A549 (cell line): Measurements from ENCODE around the gene AHCYL2. TPM values are rescaled to one million over a fixed set of nuclear protein-coding genes. Genes with fewer than 3 reads are reported as not detected.

Source experiments
- ATAC-seq, 2 experiments: fragments of 200-7000 bp in 1 of 2; fragments of >200 bp in 1 of 2; cut with Nextera tagmentation in 1 of 2; cut with Tn5 transposase in 1 of 2; 3 replicates each; pipeline versions ENCODE4 v1.8.0 to v1.9.1; 2018 to 2020; ENCODE audit warnings: mild to moderate bottlenecking in 1 of 2, moderate library complexity in 1 of 2
- CTCF ChIA-PET: fragments of 300-600 bp; sonication (Branson Sonifier 250); formaldehyde crosslinking; extraction: SDS; loops from one replicate; lab custom pipeline; 2021; ENCODE audit warnings: antibody characterized with exemption, inconsistent platforms; lab: Yijun Ruan, JAX
- POLR2A ChIA-PET: fragments of 350-600 bp; formaldehyde crosslinking; extraction: SDS; loops from one replicate; lab custom pipeline; 2021; ENCODE audit warnings: antibody characterized with exemption, inconsistent platforms; lab: Yijun Ruan, JAX
- DNase-seq, 2 experiments: peaks; one replicate each; pipeline versions ENCODE4 v3.0.0 to v3.0.0-alpha.2; 2011 to 2016; ENCODE audit warnings: low read depth in 1 of 2, low spot score in 1 of 2
- FAIRE-seq: peaks from 2 replicates; lab custom pipeline; 2011; peaks lifted over from hg19 to GRCh38; lab: Jason Lieb, UNC
- H3K27ac ChIP-seq, 2 experiments: fragments of >200 bp; sonication (Bioruptor Twin); formaldehyde crosslinking; 3 replicates each; pipeline ENCODE4 v1.5.1; 2016 to 2017
- H3K4me1 ChIP-seq: fragments of >200 bp; sonication (Bioruptor Twin); formaldehyde crosslinking; 3 replicates; pipeline ENCODE4 v1.6.1; 2016
- H3K4me2 ChIP-seq: fragments of >200 bp; sonication (Bioruptor Twin); formaldehyde crosslinking; 3 replicates; pipeline ENCODE4 v1.6.1; 2016
- H3K4me3 ChIP-seq: fragments of >200 bp; sonication (Bioruptor Twin); formaldehyde crosslinking; 3 replicates; pipeline ENCODE4 v1.5.1; 2016
- H3K9me3 ChIP-seq: fragments of >200 bp; sonication (Bioruptor Twin); formaldehyde crosslinking; 3 replicates; pipeline ENCODE4 v1.6.1; 2016
- BHLHE40 ChIP-seq: IDR thresholded peaks from 2 replicates; pipeline ENCODE4 v1.6.1; 2012; ENCODE audit warnings: low read depth, low read length, inconsistent platforms
- CHD2 ChIP-seq: fragments of 150-350 bp; IDR thresholded peaks from 2 replicates; pipeline ENCODE4 v1.6.1; 2014; ENCODE audit warnings: low read length; ENCODE audit not compliant: partially characterized antibody
- FOSB ChIP-seq: fragments of 250-450 bp; sonication (Bioruptor Pico); IDR thresholded peaks from 2 replicates; pipeline ENCODE4 v1.5.0; 2020; ENCODE audit warnings: mild to moderate bottlenecking, moderate library complexity
- FOSL2 ChIP-seq, 2 experiments: fragments of 450-650 bp in 1 of 2; fragments of >200 bp in 1 of 2; sonication (Bioruptor Twin) in 1 of 2; formaldehyde crosslinking; IDR thresholded peaks; 2 replicates each; pipeline versions ENCODE4 v1.5.0 to v1.6.1; 2016 to 2020; ENCODE audit warnings: mild to moderate bottlenecking in 1 of 2, moderate library complexity in 1 of 2
- HEYL ChIP-seq: fragments of 250-450 bp; sonication (Bioruptor Pico); IDR thresholded peaks from 2 replicates; pipeline ENCODE4 v1.8.0; 2021; ENCODE audit warnings: mild to moderate bottlenecking, moderate library complexity
- HOXB5 ChIP-seq: fragments of 250-450 bp; sonication (Bioruptor Pico); IDR thresholded peaks from 2 replicates; pipeline ENCODE4 v1.5.0; 2020; ENCODE audit warnings: mild to moderate bottlenecking, moderate library complexity
- KDM1A ChIP-seq: fragments of 200-600 bp; sonication (generic); IDR thresholded peaks from 2 replicates; pipeline ENCODE4 v1.6.1; 2016; ENCODE audit warnings: low read depth, mild to moderate bottlenecking
- MAFK ChIP-seq: fragments of 450-650 bp; IDR thresholded peaks from 2 replicates; pipeline ENCODE4 v1.6.1; 2014; ENCODE audit not compliant: partially characterized antibody
- MYC ChIP-seq: IDR thresholded peaks from 2 replicates; pipeline ENCODE4 v1.6.1; 2012; ENCODE audit warnings: mild to moderate bottlenecking, inconsistent platforms, low read length, improper control_type of control experiment, borderline replicate concordance
- POLR2AphosphoS2 ChIP-seq: conservative IDR thresholded peaks from 2 replicates; pipeline ENCODE4 v1.6.1; 2012; ENCODE audit warnings: low read length, improper control_type of control experiment, inconsistent platforms
- RAD21 ChIP-seq, 2 experiments: fragments of >200 bp in 1 of 2; sonication (Bioruptor Twin) in 1 of 2; formaldehyde crosslinking in 1 of 2; IDR thresholded peaks in 1 of 2; conservative IDR thresholded peaks in 1 of 2; 2 replicates in 1 of 2; 3 replicates in 1 of 2; pipeline ENCODE4 v1.6.1; 2012 to 2018; ENCODE audit warnings: inconsistent platforms in 1 of 2
- RARB ChIP-seq: fragments of 250-450 bp; sonication (Bioruptor Pico); IDR thresholded peaks from 2 replicates; pipeline ENCODE4 v1.8.0; 2021; ENCODE audit warnings: mild to moderate bottlenecking, moderate library complexity
- ZSCAN20 ChIP-seq: fragments of 250-450 bp; sonication (Bioruptor Pico); IDR thresholded peaks from 2 replicates; pipeline ENCODE4 v1.8.0; 2022; ENCODE audit warnings: mild to moderate bottlenecking, moderate library complexity
- WGBS: methylation state at CpG from one replicate; pipeline ENCODE4 v1.1.6; 2017; ENCODE audit errors: missing lambda C conversion rate; 5-methylcytosine and 5-hydroxymethylcytosine counted together
- polyA plus RNA-seq, 4 experiments: library from polyadenylated mRNA; depleted of rRNA in 3 of 4; stranded (reverse); fragments of >200 nt; fragmentation: RNase III in 1 of 4; extraction: RNeasy Plus Mini Kit Qiagen cat#74134 plus additional on column Dnase treatment in 1 of 4; gene quantifications; 2 replicates in 3 of 4; 3 replicates in 1 of 4; pipeline ENCODE4 v1.2.3, GENCODE V29; 2011 to 2017
- TF ChIP-seq, protein P1 (sequence below): IDR thresholded peaks from 2 replicates; pipeline ENCODE4 v1.6.1; 2012; ENCODE audit warnings: low read depth, borderline replicate concordance
- TF ChIP-seq, protein P2 (sequence below): IDR thresholded peaks from 2 replicates; pipeline ENCODE4 v1.6.1; 2012
- TF ChIP-seq, protein P3 (sequence below): fragments of 200-600 bp; sonication (generic); IDR thresholded peaks from 2 replicates; pipeline ENCODE4 v1.6.1; 2016; ENCODE audit warnings: antibody characterized with exemption, mild to moderate bottlenecking, moderate library complexity
- TF ChIP-seq, protein P4 (sequence below): fragments of 150-350 bp; IDR thresholded peaks from 2 replicates; pipeline ENCODE4 v1.6.1; 2014; ENCODE audit warnings: low read depth, mild to moderate bottlenecking, low read length
- TF ChIP-seq, protein P5 (sequence below): IDR thresholded peaks from 2 replicates; pipeline ENCODE4 v1.6.1; 2012
- TF ChIP-seq, protein P6 (sequence below): fragments of >200 bp; sonication (Bioruptor Twin); formaldehyde crosslinking; IDR thresholded peaks from 3 replicates; pipeline ENCODE4 v1.6.1; 2016

AHCYL2 gene
- polyA plus RNA-seq, 2 of the 4 experiments (the other 2 are of a cell fraction), result 10.8 to 25.9 TPM

DNA sequence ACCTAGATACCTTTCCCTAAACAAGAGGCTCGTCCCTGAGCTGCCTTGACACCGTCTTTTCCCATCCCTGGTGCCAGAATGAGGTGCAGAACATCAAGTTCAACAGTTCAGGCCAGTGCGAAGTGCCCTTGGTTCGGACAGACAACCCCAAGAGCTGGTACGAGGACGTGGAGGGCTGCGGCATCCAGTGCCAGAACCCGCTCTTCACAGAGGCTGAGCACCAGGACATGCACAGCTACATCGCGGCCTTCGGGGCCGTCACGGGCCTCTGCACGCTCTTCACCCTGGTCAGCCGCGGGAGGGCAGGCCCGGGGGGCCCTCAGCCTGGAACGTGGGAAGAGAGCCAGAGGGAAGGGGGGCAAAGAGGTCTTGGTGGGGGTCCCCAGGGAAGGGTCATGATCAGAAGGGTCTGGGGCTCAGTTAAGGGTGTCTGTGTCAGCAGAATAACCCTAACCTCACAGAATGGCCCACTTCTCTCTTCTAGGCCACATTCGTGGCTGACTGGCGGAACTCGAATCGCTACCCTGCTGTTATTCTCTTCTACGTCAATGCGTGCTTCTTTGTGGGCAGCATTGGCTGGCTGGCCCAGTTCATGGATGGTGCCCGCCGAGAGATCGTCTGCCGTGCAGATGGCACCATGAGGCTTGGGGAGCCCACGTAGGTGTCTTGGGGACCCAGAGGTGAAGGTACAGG is 19.6 kb upstream of the AHCYL2 start:
- CTCF ChIA-PET, result interaction anchor here (0.9 to 3.2 kb wide), 3 partner anchors 13 to 93 kb away, joined by 3 to 9 read pairs (median 4); no protein-coding TSS in a partner anchor
- WGBS, result 91% methylated on average over 27 of the region's 29 CpGs

More for the DNA sequence above, 19.6 kb upstream of the AHCYL2 start:
- no peak overlapping the region for H3K4me2 ChIP-seq
- no peaks in the 10 kb centered on the region for H3K9me3 ChIP-seq
- H3K4me3 ChIP-seq, result no peak overlapping the region
- no peaks in the 10 kb centered on the region for H3K4me1 ChIP-seq
- POLR2A ChIA-PET, result no interaction called here
- TF ChIP-seq, protein P1, sequence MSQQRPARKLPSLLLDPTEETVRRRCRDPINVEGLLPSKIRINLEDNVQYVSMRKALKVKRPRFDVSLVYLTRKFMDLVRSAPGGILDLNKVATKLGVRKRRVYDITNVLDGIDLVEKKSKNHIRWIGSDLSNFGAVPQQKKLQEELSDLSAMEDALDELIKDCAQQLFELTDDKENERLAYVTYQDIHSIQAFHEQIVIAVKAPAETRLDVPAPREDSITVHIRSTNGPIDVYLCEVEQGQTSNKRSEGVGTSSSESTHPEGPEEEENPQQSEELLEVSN, result no peak
- TF ChIP-seq, protein P2, sequence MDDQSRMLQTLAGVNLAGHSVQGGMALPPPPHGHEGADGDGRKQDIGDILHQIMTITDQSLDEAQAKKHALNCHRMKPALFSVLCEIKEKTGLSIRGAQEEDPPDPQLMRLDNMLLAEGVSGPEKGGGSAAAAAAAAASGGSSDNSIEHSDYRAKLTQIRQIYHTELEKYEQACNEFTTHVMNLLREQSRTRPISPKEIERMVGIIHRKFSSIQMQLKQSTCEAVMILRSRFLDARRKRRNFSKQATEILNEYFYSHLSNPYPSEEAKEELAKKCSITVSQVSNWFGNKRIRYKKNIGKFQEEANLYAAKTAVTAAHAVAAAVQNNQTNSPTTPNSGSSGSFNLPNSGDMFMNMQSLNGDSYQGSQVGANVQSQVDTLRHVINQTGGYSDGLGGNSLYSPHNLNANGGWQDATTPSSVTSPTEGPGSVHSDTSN, result no peak
- TF ChIP-seq MAFK (no peak), FOSB (no peak), KDM1A (no peak), BHLHE40 (no peak), RAD21 (conservative IDR thresholded peaks at IDR 0.05 in 1 of 2, IDR thresholded peaks at IDR 0.05 in 1 of 2) (no peak), CHD2 (no peak), ZSCAN20 (CRISPR knock-in tag) (no peak), RARB (CRISPR knock-in tag) (no peak), FOSL2 (IDR thresholded peaks at IDR 0.05) (no peak), FOSL2 (CRISPR knock-in tag; IDR thresholded peaks at IDR 0.05) (no peak), HOXB5 (no peak), HEYL (CRISPR knock-in tag) (no peak), POLR2AphosphoS2 (no peak), MYC (no peak)
- TF ChIP-seq, protein P3, sequence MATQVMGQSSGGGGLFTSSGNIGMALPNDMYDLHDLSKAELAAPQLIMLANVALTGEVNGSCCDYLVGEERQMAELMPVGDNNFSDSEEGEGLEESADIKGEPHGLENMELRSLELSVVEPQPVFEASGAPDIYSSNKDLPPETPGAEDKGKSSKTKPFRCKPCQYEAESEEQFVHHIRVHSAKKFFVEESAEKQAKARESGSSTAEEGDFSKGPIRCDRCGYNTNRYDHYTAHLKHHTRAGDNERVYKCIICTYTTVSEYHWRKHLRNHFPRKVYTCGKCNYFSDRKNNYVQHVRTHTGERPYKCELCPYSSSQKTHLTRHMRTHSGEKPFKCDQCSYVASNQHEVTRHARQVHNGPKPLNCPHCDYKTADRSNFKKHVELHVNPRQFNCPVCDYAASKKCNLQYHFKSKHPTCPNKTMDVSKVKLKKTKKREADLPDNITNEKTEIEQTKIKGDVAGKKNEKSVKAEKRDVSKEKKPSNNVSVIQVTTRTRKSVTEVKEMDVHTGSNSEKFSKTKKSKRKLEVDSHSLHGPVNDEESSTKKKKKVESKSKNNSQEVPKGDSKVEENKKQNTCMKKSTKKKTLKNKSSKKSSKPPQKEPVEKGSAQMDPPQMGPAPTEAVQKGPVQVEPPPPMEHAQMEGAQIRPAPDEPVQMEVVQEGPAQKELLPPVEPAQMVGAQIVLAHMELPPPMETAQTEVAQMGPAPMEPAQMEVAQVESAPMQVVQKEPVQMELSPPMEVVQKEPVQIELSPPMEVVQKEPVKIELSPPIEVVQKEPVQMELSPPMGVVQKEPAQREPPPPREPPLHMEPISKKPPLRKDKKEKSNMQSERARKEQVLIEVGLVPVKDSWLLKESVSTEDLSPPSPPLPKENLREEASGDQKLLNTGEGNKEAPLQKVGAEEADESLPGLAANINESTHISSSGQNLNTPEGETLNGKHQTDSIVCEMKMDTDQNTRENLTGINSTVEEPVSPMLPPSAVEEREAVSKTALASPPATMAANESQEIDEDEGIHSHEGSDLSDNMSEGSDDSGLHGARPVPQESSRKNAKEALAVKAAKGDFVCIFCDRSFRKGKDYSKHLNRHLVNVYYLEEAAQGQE, result no peak
- TF ChIP-seq, protein P4, sequence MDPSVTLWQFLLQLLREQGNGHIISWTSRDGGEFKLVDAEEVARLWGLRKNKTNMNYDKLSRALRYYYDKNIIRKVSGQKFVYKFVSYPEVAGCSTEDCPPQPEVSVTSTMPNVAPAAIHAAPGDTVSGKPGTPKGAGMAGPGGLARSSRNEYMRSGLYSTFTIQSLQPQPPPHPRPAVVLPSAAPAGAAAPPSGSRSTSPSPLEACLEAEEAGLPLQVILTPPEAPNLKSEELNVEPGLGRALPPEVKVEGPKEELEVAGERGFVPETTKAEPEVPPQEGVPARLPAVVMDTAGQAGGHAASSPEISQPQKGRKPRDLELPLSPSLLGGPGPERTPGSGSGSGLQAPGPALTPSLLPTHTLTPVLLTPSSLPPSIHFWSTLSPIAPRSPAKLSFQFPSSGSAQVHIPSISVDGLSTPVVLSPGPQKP, result no peak
- TF ChIP-seq, protein P5, sequence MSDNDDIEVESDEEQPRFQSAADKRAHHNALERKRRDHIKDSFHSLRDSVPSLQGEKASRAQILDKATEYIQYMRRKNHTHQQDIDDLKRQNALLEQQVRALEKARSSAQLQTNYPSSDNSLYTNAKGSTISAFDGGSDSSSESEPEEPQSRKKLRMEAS, result no peak
- TF ChIP-seq, protein P6, sequence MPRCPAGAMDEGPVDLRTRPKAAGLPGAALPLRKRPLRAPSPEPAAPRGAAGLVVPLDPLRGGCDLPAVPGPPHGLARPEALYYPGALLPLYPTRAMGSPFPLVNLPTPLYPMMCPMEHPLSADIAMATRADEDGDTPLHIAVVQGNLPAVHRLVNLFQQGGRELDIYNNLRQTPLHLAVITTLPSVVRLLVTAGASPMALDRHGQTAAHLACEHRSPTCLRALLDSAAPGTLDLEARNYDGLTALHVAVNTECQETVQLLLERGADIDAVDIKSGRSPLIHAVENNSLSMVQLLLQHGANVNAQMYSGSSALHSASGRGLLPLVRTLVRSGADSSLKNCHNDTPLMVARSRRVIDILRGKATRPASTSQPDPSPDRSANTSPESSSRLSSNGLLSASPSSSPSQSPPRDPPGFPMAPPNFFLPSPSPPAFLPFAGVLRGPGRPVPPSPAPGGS, result no peak
- no peak for ATAC-seq
- FAIRE-seq, result no peak
- no peak for DNase-seq
- H3K27ac ChIP-seq, result no peak overlapping the region
